NCI-H524 treated with DMSO at 0.1 percent for 48 hours (cell line): ENCODE results near the gene PLS1.

ENCODE experiments used
- DNase-seq: peaks from one replicate; lab custom pipeline; 2025; lab: John Stamatoyannopoulos, UW

The PLS1 gene

DNA sequence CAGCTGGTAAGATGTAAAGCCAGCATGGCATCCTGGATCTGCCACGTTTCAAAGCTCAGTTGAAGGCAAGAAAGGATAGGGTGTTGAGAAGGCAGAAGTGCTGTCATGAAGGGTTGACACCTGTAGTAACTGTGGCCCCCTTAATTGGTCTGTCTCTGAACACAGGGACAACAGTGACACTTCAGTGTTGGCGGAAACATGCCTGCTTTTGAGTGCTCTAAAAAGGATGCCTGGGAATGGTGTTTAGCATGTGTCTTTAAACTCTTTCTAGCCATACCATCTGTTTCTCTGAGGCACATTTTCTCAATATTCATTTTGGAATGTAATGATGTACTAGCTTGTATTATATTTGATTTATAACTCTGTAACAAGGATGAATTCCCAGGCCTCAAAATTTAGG lies 42.1 kb downstream of the PLS1 start:
- DNase-seq, result no peak

- no peak for DNase-seq
These were observed 45.3 kb downstream of the PLS1 start for GRCh38 chr3:142641504-142641903.

GRCh38 chr3:142642956-142643355 lies 46.8 kb downstream of the PLS1 start:
- DNase-seq, result no peak

DNA sequence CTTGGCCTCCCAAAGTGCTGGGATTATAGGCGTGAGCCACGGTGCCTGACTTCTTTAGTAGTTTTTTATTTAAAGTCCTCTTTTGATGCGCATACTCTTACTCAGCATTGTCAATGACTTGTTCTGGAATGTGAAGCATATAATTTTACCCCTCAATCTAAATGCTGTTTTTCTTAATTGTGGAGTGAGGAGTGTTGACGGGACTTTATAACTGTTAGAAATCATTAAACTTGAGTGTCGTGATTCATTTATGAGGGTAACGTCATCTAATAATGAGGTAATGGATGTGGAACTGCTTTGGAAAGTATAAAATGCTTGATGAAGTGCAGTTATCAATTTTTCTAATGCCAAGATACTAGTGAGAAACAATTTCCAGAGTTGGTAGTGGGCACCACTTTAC lies 48.3 kb downstream of the PLS1 start:
- DNase-seq, result no peak

- DNase-seq, result no peak
These were observed 49.1 kb downstream of the PLS1 start for GRCh38 chr3:142645236-142645793.

- no peak for DNase-seq
These were observed 50.0 kb downstream of the PLS1 start for GRCh38 chr3:142646020-142646785.

DNA sequence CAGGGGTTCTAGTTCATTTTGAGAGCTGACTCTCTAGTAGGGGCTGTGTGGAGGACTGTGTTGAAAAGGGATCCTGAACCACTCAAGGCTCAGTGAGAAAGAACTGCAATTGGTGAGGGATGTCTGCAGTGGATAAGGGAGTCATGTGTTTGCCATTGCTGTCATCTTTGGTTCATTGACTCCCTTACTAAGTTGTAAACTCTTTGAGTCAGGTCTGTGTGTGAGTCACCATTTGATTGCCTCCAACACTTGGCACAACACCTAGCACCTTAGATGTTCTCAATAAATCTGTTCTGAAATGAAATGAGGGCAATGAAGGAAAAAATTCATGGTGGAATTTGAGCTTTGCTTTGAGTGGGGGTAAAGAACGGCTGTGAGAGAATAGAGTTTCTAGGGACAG lies 51.7 kb downstream of the PLS1 start:
- no peak for DNase-seq

DNA sequence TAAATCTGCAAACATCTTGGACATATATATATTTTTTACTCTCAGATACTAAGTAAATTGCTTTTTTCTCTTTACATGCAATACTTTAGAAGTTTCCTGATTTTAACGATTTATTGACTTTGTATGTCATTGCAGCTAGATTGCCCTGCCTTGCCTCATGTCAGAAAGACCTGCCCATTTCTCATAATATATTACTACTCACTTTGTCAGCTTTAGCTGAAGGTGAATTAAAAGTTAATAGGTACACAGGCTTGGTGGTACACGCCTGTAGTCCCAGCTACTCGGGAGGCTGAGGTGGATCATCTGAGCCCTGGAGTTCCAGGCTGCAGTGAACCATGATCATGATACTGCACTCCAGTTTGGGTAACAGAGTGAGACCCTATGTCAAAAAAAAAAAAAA lies 52.8 kb downstream of the PLS1 start:
- DNase-seq, result no peak

DNA sequence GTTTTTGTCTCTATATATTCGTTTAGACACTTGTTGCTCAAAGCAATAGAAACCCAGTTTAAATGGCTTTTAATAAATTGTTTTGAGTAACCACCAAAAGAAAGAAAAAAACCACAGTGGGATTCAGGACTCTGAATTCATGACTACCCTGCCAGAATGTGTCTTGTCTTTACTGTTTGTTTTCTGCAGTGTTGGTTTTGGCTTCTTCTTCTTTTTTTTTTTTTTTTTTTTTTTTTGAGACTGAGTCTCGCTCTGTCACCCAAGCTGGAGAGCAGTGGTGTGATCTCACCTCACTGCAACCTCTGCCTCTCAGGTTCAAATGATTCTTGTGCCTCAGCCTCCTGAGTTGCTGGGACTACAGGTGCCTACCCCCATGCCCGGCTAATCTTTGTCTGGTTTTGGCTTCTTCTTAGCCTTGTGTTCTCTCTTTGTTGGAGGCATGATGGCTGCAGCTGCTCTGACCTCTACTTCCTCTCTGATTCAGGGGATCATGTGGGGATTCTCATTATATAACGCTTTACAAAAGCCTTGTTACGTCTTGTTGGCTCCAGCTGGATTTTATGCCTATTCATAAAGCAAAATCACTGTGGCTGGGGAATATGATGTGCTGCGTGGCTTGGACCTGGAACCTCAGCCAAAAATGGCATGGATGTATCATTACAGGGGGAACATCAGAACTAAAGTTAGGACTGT lies 54.0 kb downstream of the PLS1 start:
- no peak for DNase-seq

GRCh38 chr3:142651711-142652110 lies 55.5 kb downstream of the PLS1 start:
- DNase-seq, result no peak

- DNase-seq, result no peak
These were observed 56.7 kb downstream of the PLS1 start for GRCh38 chr3:142652826-142653292.

DNA sequence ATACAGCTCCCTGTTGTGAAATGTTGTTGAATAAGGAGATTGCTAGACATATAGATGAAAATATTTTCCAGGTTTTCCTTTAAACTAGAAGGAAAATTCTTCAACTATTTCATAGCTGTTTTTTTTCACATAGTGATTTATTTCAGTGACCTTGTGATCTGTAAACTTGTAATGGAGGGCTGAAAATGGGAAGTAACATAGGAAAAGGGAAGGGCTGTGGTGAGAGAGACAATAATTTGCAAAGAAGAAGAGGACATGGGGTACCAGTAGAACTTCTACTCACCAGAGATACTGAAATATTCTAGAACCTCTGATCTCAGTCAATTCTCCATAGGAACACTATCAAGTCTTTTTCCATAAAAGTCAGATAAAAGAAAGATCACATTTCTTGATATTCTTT lies 60.4 kb downstream of the PLS1 start:
- DNase-seq, result no peak

GRCh38 chr3:142657033-142657432 lies 60.8 kb downstream of the PLS1 start:
- no peak for DNase-seq

DNA sequence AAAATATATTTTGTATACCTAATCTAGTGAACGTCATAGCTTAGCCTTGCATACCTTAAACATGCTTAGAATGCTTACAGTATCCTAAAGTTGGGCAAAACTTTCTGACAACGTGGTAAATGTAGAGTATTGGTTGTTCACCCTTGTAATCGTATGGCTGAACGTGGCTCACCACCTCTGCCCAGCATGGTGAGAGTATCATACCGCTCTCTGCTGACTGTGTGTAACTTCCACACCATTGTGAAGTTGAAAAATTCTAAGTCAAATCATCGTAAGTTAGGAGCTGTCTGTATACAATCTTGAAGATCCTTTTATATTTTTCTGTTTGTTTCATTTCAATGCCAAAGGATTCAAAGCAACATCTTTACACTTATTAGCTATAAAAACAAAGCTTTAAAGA lies 64.2 kb downstream of the PLS1 start:
- DNase-seq, result no peak

DNA sequence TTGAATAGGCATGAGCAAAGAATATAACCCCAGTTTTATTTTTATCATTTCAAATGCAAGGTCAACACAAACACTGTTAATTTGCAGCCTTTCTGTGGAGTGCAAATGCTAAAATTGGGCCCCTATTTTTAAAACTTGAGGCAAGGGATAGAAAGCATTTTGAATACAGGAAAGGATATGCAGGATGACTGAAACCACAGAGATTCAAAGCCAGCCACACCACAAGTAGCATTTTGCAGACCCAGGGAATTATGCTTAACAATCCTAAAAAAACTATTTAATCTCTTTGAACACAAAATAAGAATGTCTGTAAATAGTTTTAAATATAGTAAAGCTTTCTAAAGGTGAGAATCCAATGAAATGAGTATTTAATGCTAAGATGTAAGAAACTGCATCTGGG lies 64.7 kb downstream of the PLS1 start:
- no peak for DNase-seq

DNA sequence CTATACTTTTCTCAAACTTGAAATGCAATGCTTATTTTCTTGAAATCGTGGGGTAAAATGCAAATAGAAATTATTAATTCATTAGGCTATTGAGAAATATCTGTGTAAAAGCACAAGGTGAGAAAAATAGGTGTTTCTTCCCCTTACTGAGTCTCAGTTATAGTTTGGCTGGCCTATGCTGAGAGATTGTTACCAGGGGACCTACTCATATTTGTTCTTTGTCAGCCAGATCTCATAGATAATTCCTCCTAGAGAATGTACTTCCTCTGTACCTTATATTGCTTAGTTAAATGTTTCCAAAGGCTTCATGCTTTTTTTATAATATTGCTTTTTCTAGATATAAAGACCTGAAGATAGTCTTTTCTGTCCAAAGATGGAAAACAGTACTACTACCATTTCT lies 67.7 kb downstream of the PLS1 start:
- no peak for DNase-seq

- DNase-seq, result no peak
These were observed 68.1 kb downstream of the PLS1 start for GRCh38 chr3:142664311-142664710.

- no peak for DNase-seq
These were observed 68.6 kb downstream of the PLS1 start for GRCh38 chr3:142664819-142665218.

- DNase-seq, result no peak
These were observed 73.9 kb downstream of the PLS1 start for GRCh38 chr3:142670120-142670519.

- DNase-seq, result no peak
These were observed 80.0 kb downstream of the PLS1 start for GRCh38 chr3:142676151-142676550.

DNA sequence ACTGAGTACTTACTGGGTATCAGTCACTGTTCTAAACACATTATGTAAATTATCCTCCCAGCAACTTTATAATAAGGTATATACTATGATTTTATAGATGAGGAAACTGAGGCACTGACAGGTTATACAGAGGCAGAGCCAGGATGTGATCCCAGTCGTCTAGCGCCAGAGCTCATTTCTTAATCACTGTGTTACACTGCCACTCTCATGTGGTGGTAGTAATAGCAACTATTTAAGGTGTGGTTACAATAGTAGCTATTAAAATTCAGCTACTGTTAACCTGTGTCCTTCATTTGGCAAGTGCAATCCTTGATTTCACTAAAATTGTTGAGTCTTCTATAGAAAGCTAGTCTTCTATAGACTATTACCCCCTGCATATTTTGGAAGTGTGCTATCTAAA lies 84.5 kb downstream of the PLS1 start:
- no peak for DNase-seq

DNA sequence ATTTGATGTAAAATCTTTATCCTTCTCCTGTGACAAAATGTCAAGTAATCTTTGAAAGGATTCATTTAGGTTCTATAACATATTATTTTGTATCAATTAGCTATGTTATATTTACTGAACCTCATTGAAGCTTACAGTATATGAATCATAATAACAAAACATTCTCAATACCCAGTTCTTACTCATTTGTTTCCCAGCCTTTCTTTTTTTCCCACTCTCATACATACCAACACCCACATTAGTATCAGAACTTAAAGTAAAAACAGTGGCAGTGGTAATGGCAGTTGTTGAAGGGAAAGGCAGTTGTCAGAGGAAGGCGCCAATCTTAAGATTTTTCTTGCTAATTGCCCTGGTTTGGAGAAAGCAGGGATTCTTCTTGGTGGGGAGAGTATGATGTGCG lies 94.4 kb downstream of the PLS1 start:
- DNase-seq, result no peak

- DNase-seq, result no peak
These were observed 95.3 kb downstream of the PLS1 start for GRCh38 chr3:142691527-142691926.
